K562 (cell line): ENCODE measurements around the gene CS. TPM values are rescaled to one million over a fixed set of nuclear protein-coding genes. Genes with fewer than 3 reads are reported as not detected.
A peak's percentile ranks its signal among the peaks of the same experiment; 100 is the strongest.

Source experiments
- BCLAF1 ChIP-seq, 2 experiments: fragments of 450-650 bp in 1 of 2; IDR thresholded peaks; 2 replicates each; pipeline ENCODE4 v1.6.1; 2011 to 2017; ENCODE audit warnings: low read depth in 2 of 2, antibody characterized with exemption in 1 of 2, borderline replicate concordance in 1 of 2, low read length in 1 of 2, mild to moderate bottlenecking in 1 of 2, mixed read lengths in 1 of 2; ENCODE audit not compliant: control insufficient read depth in 1 of 2
- E2F8 ChIP-seq: fragments of 450-650 bp; IDR thresholded peaks from 2 replicates; pipeline ENCODE4 v1.7.1; 2018; ENCODE audit warnings: mild to moderate bottlenecking, low read depth; ENCODE audit not compliant: partially characterized antibody
- IRF1 ChIP-seq: sonication (generic); formaldehyde crosslinking; IDR thresholded peaks from 2 replicates; pipeline ENCODE4 v1.8.0; 2022; ENCODE audit warnings: missing genetic modification reagents, mild to moderate bottlenecking, borderline replicate concordance
- SIX5 ChIP-seq, 2 experiments: IDR thresholded peaks; 2 replicates each; pipeline ENCODE4 v1.6.1; 2011; ENCODE audit warnings: low read length in 2 of 2, borderline replicate concordance in 1 of 2, low read depth in 1 of 2, mild to moderate bottlenecking in 1 of 2, moderate library complexity in 1 of 2; ENCODE audit not compliant: insufficient read depth in 1 of 2
- THRA ChIP-seq: fragments of 450-650 bp; IDR thresholded peaks from 2 replicates; pipeline ENCODE4 v1.6.1; 2017; ENCODE audit warnings: mild to moderate bottlenecking, moderate library complexity
- ZBTB34 ChIP-seq: fragments of 250-450 bp; sonication (Bioruptor Pico); IDR thresholded peaks from 2 replicates; pipeline ENCODE4 v1.8.0; 2021; ENCODE audit warnings: mild to moderate bottlenecking, moderate library complexity
- ZNF133 ChIP-seq: fragments of 250-450 bp; sonication (Bioruptor Pico); IDR thresholded peaks from 2 replicates; pipeline ENCODE4 v1.4.0; 2020; ENCODE audit warnings: mild to moderate bottlenecking
- ZNF592 ChIP-seq: fragments of 450-650 bp; IDR thresholded peaks from 2 replicates; pipeline ENCODE4 v1.6.1; 2017; ENCODE audit warnings: antibody characterized with exemption, mild to moderate bottlenecking
- ZNF695 ChIP-seq: fragments of 450-650 bp; formaldehyde crosslinking; IDR thresholded peaks from 2 replicates; pipeline ENCODE4 v1.4.0; 2020; ENCODE audit warnings: mild to moderate bottlenecking, moderate library complexity
- ZNF766 ChIP-seq: fragments of 200-800 bp; sonication (Bioruptor generic); conservative IDR thresholded peaks from 2 replicates; pipeline ENCODE4 v1.6.1; 2016; ENCODE audit warnings: missing genetic modification characterization, missing compliant biosample characterization
- ZNF77 ChIP-seq: fragments of 250-450 bp; sonication (Bioruptor Pico); IDR thresholded peaks from 2 replicates; pipeline ENCODE4 v1.5.0; 2020
- polyA plus RNA-seq, 8 experiments: library from polyadenylated mRNA; depleted of rRNA in 4 of 8; stranded (reverse) in 5 of 8; unstranded in 3 of 8; fragments of >200 nt; fragmentation: Nextera tagmentation in 2 of 8; fragmentation: Illumina TruSeq in 1 of 8; extraction: Ambion mirVana in 2 of 8; extraction: Trizol in 1 of 8; gene quantifications; 2 replicates each; pipeline versions ENCODE4 v1.2.1 to v1.2.3, GENCODE V29; 2011 to 2014; ENCODE audit warnings: inconsistent platforms in 1 of 8, missing spikeins in 1 of 8
- total RNA-seq, 7 experiments: library from RNA; depleted of rRNA in 6 of 7; stranded (reverse); fragments of >200 nt in 6 of 7; fragmentation: Illumina TruSeq in 2 of 7; extraction: Trizol in 2 of 7; gene quantifications; 2 replicates each; pipeline versions ENCODE4 v1.2.1 to v1.2.3, GENCODE V29; 2011 to 2021; ENCODE audit warnings: low replicate concordance in 1 of 7

CS gene
- total and polyA plus RNA-seq, 9 of the 15 experiments (the other 6 are each of a cell fraction or from before 2014, with no cell fraction given), result 99.9 to 390 (median 149) TPM

- no peak for TF ChIP-seq BCLAF1 (IDR thresholded peaks at IDR 0.05; ENCODE audit: borderline replicate concordance in 1 of 2, control insufficient read depth in 1 of 2, low read depth in 2 of 2, low read length in 1 of 2)
- no peak; a peak in 1 of 4 replicates for TF ChIP-seq SIX5 (IDR thresholded peaks at IDR 0.05; ENCODE audit: borderline replicate concordance in 1 of 2, insufficient read depth in 1 of 2, low read depth in 1 of 2, low read length in 2 of 2)
- no peak for TF ChIP-seq ZBTB34 (CRISPR knock-in tag)
- no peak for TF ChIP-seq THRA
- TF ChIP-seq ZNF592, result peak; percentile 64
- TF ChIP-seq ZNF77 (CRISPR knock-in tag), result no peak
- TF ChIP-seq ZNF695 (CRISPR knock-in tag), result no peak
- peak; percentile 75 for TF ChIP-seq E2F8
- TF ChIP-seq ZNF766 (CRISPR knock-in tag), result peak; percentile 43; the same call in 1 of the 2 replicates
- no peak for TF ChIP-seq IRF1 (CRISPR knock-in tag)
- TF ChIP-seq ZNF133 (CRISPR knock-in tag), result no peak
Measured at GRCh38 chr12:56336361-56337167, 36.4 kb upstream of the CS start (continued).
